Rectal smooth muscle tissue (tissue), 1 donor: ENCODE results near the gene KIAA0930.
A peak's percentile ranks its signal among the peaks of the same experiment; 100 is the strongest.

Experiments used
- H3K27ac ChIP-seq: one replicate; pipeline ENCODE4 v1.7.0; 2013; ENCODE audit warnings: low read depth, low read length, inconsistent platforms
- H3K27me3 ChIP-seq: one replicate; pipeline ENCODE4 v1.7.0; 2013; ENCODE audit warnings: low read length; ENCODE audit not compliant: control insufficient read depth, insufficient read depth
- H3K36me3 ChIP-seq: one replicate; pipeline ENCODE4 v1.7.0; 2013; ENCODE audit warnings: low read length; ENCODE audit not compliant: control insufficient read depth, insufficient read depth
- H3K4me1 ChIP-seq: one replicate; pipeline ENCODE4 v1.7.0; 2013; ENCODE audit warnings: low read length; ENCODE audit not compliant: control insufficient read depth, insufficient read depth
- H3K4me3 ChIP-seq: one replicate; pipeline ENCODE4 v1.7.0; 2013; ENCODE audit warnings: low read length
- H3K9ac ChIP-seq: one replicate; pipeline ENCODE4 v1.7.0; 2013; ENCODE audit warnings: low read length

Gene KIAA0930

GRCh38 chr22:45216133-45217003 is 24.3 kb downstream of the KIAA0930 start:
- Histone ChIP-seq H3K36me3 (no peaks in the 10 kb centered on the region), H3K4me3 (no peak overlapping the region), H3K9ac (no peak overlapping the region), H3K4me1 (peaks cover 9% of the 10 kb centered on the region), H3K27ac (no peak overlapping the region), H3K27me3 (no peaks in the 10 kb centered on the region)

- Histone ChIP-seq H3K27me3 (no peaks in the 10 kb centered on the region), H3K9ac (no peak overlapping the region), H3K27ac (peak overlapping the region; percentile 36), H3K4me3 (peak overlapping the region; percentile 29), H3K36me3 (peaks cover 3% of the 10 kb centered on the region), H3K4me1 (peaks cover 9% of the 10 kb centered on the region)
Observed at GRCh38 chr22:45212992-45213751, 27.5 kb downstream of the KIAA0930 start.

GRCh38 chr22:45212306-45212709 is 28.4 kb downstream of the KIAA0930 start:
- H3K9ac ChIP-seq, result no peak overlapping the region
- H3K27me3 ChIP-seq, result no peaks in the 10 kb centered on the region
- H3K36me3 ChIP-seq, result peaks cover 3% of the 10 kb centered on the region
- H3K4me1 ChIP-seq, result peaks cover 9% of the 10 kb centered on the region
- H3K27ac ChIP-seq, result no peak overlapping the region
- H3K4me3 ChIP-seq, result peak overlapping the region; percentile 29

- no peaks in the 10 kb centered on the region for H3K27me3 ChIP-seq
- H3K4me1 ChIP-seq, result peaks cover 9% of the 10 kb centered on the region
- H3K27ac ChIP-seq, result no peak overlapping the region
- H3K4me3 ChIP-seq, result peak overlapping the region; percentile 29
- H3K36me3 ChIP-seq, result peaks cover 3% of the 10 kb centered on the region
- no peak overlapping the region for H3K9ac ChIP-seq
Observed at GRCh38 chr22:45211848-45212247, 28.8 kb downstream of the KIAA0930 start.

- H3K36me3 ChIP-seq, result peaks cover 3% of the 10 kb centered on the region
- H3K27ac ChIP-seq, result no peak overlapping the region
- H3K9ac ChIP-seq, result no peak overlapping the region
- H3K4me1 ChIP-seq, result peaks cover 9% of the 10 kb centered on the region
- H3K4me3 ChIP-seq, result peak overlapping the region; percentile 29
- no peaks in the 10 kb centered on the region for H3K27me3 ChIP-seq
Observed at GRCh38 chr22:45211435-45211834, 29.3 kb downstream of the KIAA0930 start.

GRCh38 chr22:45210991-45211390 is 29.7 kb downstream of the KIAA0930 start:
- H3K9ac ChIP-seq, result no peak overlapping the region
- peaks cover 9% of the 10 kb centered on the region for H3K4me1 ChIP-seq
- no peak overlapping the region for H3K4me3 ChIP-seq
- H3K27me3 ChIP-seq, result no peaks in the 10 kb centered on the region
- peaks cover 3% of the 10 kb centered on the region for H3K36me3 ChIP-seq
- H3K27ac ChIP-seq, result no peak overlapping the region

GRCh38 chr22:45210577-45210976 is 30.1 kb downstream of the KIAA0930 start:
- H3K36me3 ChIP-seq, result peaks cover 3% of the 10 kb centered on the region
- no peak overlapping the region for H3K4me3 ChIP-seq

GRCh38 chr22:45210174-45210573 is 30.5 kb downstream of the KIAA0930 start:
- H3K27me3 ChIP-seq, result no peaks in the 10 kb centered on the region
- no peak overlapping the region for H3K4me3 ChIP-seq
- no peak overlapping the region for H3K27ac ChIP-seq
- H3K4me1 ChIP-seq, result peaks cover 9% of the 10 kb centered on the region
- peaks cover 5% of the 10 kb centered on the region for H3K36me3 ChIP-seq
- no peak overlapping the region for H3K9ac ChIP-seq

More at GRCh38 chr22:45210577-45210976, 30.1 kb downstream of the KIAA0930 start:
- H3K9ac ChIP-seq, result no peak overlapping the region
- no peak overlapping the region for H3K27ac ChIP-seq
- no peaks in the 10 kb centered on the region for H3K27me3 ChIP-seq
- H3K4me1 ChIP-seq, result peaks cover 9% of the 10 kb centered on the region

GRCh38 chr22:45208993-45209838 is 31.5 kb downstream of the KIAA0930 start:
- no peak overlapping the region for H3K9ac ChIP-seq

GRCh38 chr22:45208696-45208992 is 32.0 kb downstream of the KIAA0930 start:
- H3K9ac ChIP-seq, result no peak overlapping the region
- peaks cover 9% of the 10 kb centered on the region for H3K4me1 ChIP-seq
- no peak overlapping the region for H3K27ac ChIP-seq
- peaks cover 10% of the 10 kb centered on the region for H3K36me3 ChIP-seq
- no peak overlapping the region for H3K4me3 ChIP-seq
- no peaks in the 10 kb centered on the region for H3K27me3 ChIP-seq

More at GRCh38 chr22:45208993-45209838, 31.5 kb downstream of the KIAA0930 start:
- H3K4me1 ChIP-seq, result peaks cover 9% of the 10 kb centered on the region
- no peak overlapping the region for H3K4me3 ChIP-seq
- H3K36me3 ChIP-seq, result peaks cover 10% of the 10 kb centered on the region
- no peak overlapping the region for H3K27ac ChIP-seq
- no peaks in the 10 kb centered on the region for H3K27me3 ChIP-seq

- Histone ChIP-seq H3K27me3 (no peaks in the 10 kb centered on the region), H3K4me3 (no peak overlapping the region), H3K36me3 (peaks cover 10% of the 10 kb centered on the region), H3K9ac (no peak overlapping the region), H3K27ac (no peak overlapping the region), H3K4me1 (peaks cover 9% of the 10 kb centered on the region)
Observed at GRCh38 chr22:45207981-45208664, 32.6 kb downstream of the KIAA0930 start.
